Measurements from ENCODE around the gene PSMD6.

DNA sequence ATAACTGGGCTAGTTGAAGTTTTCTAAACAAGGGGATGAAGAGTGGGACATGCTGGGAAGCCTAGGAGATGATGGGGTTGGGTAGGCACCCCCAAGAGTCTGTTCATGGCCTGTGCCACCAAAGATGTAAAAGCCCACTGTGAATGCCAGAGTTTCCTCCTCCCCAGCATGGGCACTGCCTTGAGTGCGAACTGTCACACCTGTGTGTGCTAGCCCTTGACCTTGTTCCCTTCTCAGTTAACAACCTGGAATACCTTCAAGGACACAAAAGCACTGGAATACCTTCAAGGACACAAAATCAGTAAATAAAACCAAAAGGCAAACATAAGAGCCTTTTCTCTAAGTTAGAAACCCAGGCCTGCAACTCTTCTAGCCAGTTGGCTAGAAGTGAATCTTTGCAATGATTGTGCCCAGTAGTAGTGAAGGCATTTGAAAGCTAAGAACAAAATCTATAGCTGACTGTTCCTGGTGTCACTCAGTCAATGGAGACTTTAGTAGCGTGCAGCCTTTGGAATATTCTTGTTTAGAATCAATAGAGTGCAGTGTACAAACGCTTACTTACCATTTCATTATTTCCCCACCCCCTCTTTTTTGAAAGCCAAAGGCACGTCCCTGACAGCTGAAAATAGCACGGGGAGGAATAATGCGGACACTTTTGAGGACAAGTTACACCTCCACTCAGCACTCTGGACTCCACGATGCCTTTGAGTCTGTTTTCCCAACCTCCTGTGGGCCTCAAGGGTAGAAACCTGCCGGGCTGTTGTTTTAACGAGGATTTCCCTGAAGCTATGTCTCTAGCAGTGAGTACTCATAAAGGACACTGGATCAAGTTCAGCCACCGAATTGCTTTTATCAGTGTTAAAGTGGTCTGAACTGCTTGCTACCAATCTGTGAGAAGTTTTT lies 24.2 kb downstream of the PSMD6 start:
- no peak for TF ChIP-seq POLR2AphosphoS5 (IDR thresholded peaks at IDR 0.05; ENCODE audit: low read depth, low read length)
- TF ChIP-seq SIN3A (IDR thresholded peaks at IDR 0.05; ENCODE audit: borderline replicate concordance, insufficient read depth, low read length): no peak
- TF ChIP-seq, protein P1, sequence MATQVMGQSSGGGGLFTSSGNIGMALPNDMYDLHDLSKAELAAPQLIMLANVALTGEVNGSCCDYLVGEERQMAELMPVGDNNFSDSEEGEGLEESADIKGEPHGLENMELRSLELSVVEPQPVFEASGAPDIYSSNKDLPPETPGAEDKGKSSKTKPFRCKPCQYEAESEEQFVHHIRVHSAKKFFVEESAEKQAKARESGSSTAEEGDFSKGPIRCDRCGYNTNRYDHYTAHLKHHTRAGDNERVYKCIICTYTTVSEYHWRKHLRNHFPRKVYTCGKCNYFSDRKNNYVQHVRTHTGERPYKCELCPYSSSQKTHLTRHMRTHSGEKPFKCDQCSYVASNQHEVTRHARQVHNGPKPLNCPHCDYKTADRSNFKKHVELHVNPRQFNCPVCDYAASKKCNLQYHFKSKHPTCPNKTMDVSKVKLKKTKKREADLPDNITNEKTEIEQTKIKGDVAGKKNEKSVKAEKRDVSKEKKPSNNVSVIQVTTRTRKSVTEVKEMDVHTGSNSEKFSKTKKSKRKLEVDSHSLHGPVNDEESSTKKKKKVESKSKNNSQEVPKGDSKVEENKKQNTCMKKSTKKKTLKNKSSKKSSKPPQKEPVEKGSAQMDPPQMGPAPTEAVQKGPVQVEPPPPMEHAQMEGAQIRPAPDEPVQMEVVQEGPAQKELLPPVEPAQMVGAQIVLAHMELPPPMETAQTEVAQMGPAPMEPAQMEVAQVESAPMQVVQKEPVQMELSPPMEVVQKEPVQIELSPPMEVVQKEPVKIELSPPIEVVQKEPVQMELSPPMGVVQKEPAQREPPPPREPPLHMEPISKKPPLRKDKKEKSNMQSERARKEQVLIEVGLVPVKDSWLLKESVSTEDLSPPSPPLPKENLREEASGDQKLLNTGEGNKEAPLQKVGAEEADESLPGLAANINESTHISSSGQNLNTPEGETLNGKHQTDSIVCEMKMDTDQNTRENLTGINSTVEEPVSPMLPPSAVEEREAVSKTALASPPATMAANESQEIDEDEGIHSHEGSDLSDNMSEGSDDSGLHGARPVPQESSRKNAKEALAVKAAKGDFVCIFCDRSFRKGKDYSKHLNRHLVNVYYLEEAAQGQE (IDR thresholded peaks at IDR 0.05; ENCODE audit: insufficient read depth in 1 of 2, low read depth in 2 of 2, low read length in 2 of 2): no peak
- no peak for TF ChIP-seq TAF1 (IDR thresholded peaks at IDR 0.05; ENCODE audit: borderline replicate concordance, insufficient read depth, low read length)

Measured in PFSK-1 (cell line).